Right hindlimb (tissue), 1 donor: Measurements from ENCODE around the gene F13A1.
A peak's percentile ranks its signal among the peaks of the same experiment; 100 is the strongest.
"Not testable (repeated sequence)": the region's sequence is repeated elsewhere in the genome, so short reads cannot be mapped to it uniquely, and the experiment has no call there.

Experiments
- DNase-seq: peaks from one replicate; pipeline ENCODE4 v3.0.0-alpha.2; 2018

F13A1 gene

DNA sequence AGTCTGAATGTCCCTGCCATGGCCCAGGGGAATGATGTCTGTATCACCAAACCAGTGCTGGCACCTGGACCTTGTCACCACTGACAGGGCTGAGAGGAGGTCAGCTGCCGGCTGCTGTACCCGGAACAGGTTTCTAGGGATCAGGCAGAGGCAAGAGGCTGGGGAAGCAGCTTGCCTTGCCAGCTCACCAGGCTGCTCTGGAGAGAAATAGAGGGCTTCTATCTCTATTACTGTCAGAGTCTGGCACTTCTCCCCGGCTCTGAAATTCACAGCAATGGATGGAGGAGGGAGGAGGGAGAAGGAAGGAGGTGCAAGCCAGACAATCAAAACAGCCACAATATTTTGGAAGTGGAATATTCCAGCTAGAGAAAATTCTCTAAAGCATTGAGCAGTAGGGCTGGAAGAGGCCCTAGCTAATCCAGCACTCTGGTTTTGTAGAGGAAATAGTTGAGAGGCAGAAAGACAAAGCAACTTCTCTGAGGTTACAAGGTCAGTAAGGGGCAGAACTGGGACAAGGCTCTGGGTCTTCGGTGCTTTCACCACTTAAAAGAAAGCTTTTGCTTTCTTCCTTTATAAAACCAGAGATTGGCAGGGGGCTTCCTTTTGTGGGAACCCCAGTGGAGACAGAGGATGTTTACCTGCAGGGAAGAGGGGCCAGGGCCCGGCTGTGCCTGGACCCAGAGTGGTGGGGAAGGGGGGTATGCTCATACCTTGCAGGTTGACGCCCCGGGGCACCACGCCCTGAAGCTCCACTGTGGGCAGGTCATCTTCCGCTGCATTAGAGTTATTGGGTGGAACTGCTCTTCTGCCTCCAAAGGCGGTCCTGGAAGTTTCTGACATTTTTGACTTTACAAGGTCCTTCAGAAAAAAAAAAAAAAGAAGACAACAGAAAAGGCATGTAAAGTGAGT is 2.4 kb downstream of the F13A1 start:
- DNase-seq: no peak

- DNase-seq: no peak
These were observed 3.1 kb downstream of the F13A1 start for GRCh38 chr6:6317386-6317785.

- DNase-seq: peak; percentile 41
These were observed 4.8 kb downstream of the F13A1 start for GRCh38 chr6:6315660-6316059.

- DNase-seq: no peak
These were observed 5.9 kb downstream of the F13A1 start for GRCh38 chr6:6314596-6314995.

GRCh38 chr6:6312901-6313441 is 7.5 kb downstream of the F13A1 start:
- no peak for DNase-seq

DNA sequence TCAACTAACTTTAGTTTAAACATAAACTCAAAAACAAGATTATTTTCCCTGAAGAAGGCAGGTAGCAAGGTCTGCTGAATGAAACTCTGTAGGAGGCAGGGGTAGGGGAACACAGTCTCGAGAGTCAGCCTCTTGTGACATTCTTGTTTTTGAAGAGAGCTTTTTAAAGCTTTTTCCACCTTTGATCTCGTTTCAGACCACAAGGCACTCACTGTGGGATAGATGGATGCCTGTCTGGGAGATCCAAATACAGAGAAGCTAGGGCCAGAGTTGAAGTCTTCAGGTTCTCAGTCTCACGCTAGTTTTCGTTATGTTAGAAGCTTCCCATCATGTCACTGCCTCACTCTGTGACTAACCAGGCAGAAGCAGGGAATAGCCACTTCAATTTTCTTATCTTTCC is 14.9 kb downstream of the F13A1 start:
- DNase-seq: no peak

GRCh38 chr6:6300383-6300782 is 20.1 kb downstream of the F13A1 start:
- DNase-seq: not testable (repeated sequence)

GRCh38 chr6:6293317-6293716 is 27.1 kb downstream of the F13A1 start:
- no peak for DNase-seq

DNA sequence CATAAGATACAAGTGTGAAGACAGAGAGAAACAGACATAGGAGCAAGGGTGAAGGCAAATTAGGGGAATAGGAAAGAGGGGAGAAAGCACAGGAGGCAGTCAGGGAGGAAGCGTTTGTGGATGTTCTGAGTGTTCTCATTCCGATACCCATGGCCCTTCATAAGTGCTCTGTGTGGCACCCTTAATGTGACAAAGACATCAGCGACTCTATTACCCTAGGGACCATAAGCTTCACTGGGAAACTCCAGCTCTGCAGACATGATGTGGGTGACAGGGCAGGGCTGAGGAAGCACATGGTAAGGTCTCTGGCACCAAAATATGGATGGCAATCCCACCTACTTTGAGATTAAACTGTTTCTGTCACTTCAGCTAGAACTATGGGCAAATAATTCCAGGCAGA is 33.0 kb downstream of the F13A1 start:
- no peak for DNase-seq

DNA sequence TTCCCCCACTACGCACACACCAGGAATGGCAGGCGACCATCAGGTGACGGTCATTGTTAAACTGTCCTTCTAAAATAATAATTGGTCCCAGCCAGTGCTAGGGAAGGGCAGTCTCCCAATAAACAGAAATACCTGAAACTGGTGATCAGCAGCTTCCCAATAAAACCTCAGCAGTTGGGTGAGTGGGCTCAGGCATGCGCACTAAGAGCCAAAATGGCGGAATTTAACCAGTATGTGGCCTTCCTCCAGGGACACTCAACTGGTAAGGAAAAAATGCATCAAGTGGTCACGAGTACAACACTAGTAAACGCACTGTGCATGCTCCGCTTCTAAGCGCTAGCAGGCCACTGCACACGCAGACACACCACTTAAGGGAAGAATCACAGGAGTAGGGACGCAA is 34.8 kb downstream of the F13A1 start:
- DNase-seq: no peak

GRCh38 chr6:6284221-6284966 is 36.1 kb downstream of the F13A1 start:
- no peak for DNase-seq

GRCh38 chr6:6283746-6284145 is 36.7 kb downstream of the F13A1 start:
- no peak for DNase-seq

- no peak for DNase-seq
These were observed 37.7 kb downstream of the F13A1 start for GRCh38 chr6:6282716-6283115.

GRCh38 chr6:6277413-6277812 is 43.0 kb downstream of the F13A1 start:
- no peak for DNase-seq

DNA sequence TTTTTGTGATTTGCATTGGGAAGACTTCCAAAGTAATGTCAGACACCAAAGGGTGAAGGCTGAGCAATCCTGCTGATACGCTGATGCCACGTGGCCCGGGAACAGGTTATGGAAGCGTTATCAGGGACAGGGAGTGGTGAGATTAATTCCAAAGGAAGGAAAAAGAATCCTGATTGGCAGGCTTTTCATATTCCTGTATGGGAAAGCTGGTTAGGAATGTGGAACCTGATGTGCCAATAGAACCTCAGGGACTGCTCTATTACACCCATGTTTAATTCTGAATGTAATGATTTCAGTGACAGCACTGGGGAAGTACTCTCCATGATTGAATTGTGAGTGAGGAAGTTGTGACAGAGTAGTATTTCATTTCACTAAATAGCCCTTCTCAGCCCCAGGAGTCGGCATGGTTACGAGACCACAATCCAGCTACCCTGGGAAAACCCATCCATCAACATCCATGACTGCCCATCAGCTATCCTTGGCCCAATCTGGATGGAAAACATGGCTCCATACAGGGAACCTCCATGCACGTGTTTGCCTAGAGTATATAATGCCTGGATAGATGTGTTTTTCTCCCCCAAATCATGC is 49.4 kb downstream of the F13A1 start:
- no peak for DNase-seq

GRCh38 chr6:6260196-6260722 is 60.2 kb downstream of the F13A1 start:
- no peak for DNase-seq

- DNase-seq: no peak
These were observed 63.6 kb downstream of the F13A1 start for GRCh38 chr6:6256886-6257285.

- no peak for DNase-seq
These were observed 64.2 kb downstream of the F13A1 start for GRCh38 chr6:6256259-6256658.

DNA sequence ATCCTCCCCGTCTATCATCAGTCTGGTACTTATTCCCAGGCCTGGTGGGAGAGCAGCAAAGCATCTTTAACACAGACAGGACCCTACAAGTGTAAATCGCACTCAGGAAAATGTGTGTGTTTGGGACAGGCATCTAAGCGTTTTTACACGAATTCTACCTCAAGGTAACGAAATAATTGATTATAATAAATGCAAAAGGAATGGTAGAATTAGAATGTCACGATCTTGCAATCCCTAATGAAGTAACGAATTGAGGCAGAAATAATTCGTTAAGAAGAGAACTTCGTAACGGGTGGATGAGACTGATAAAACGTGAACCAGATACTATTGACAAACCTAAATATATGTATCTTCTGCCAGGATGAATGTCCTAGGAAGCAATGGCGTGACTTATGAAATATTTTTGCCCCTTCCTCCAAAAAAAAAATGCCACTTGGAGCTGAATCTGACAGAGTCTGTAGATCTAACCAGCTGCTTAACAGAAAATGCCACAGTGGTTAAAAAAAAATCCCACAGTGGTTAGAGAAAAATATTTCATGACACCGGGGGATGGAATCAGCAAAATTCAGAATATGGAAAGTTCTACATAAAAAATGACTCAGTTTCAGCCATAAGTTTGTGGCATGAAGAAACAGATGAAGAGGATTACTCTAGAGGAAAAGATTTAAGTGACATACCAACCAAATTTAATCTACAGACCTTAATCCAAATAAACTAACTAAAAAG is 68.7 kb downstream of the F13A1 start:
- DNase-seq: no peak

DNA sequence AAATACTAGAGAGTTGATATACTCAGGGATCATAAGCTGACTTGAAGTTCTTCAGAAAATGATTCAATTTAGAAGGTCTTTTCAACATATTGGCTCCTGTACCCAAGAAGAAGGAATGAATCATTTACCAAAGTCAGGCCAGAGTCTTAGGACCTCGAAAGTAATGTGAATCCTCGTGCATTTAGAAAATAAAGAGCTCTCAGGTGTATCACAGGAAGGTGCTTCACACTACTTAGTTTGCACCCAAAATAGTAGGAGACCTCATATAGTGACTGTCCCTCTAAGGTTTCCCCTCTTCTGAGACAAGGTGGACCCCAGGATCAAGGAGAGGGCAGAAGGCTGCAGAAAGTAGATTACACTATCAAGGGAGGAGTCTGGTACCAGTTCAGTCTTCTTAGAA is 71.8 kb downstream of the F13A1 start:
- no peak for DNase-seq

DNA sequence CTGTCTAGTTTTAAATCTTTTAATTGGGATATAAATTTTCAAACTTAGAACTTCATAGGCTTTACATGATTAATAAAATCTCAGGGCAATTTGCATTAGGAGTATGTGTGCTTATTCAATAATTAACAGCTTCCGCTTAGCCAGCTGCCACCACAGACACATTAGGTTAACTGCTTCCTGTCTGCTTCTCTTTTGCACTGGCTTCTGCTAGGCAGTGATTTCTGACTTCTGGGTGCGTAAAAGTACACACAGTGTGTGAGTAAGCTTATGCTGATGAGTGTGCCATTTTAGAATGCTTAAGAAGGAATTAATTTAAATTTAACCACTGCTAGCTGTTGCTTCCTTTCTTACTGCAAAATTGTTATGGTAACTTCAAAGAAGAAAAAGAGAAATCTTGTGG is 73.9 kb downstream of the F13A1 start:
- no peak for DNase-seq

GRCh38 chr6:6244624-6245023 is 75.8 kb downstream of the F13A1 start:
- DNase-seq: no peak

GRCh38 chr6:6243846-6244245 is 76.6 kb downstream of the F13A1 start:
- DNase-seq: no peak
